Activated CD4-positive, alpha-beta T cell treated with anti-CD3 and anti-CD28 coated beads, Interleukin-2, amount 50 U/mL, for 24 hours (primary cell): ENCODE measurements around the gene FLOT1.
A peak's percentile ranks its signal among the peaks of the same experiment; 100 is the strongest.

Experiments used
- DNase-seq, 2 donors: peaks; one replicate each; pipeline ENCODE4 v3.0.0-alpha.2; 2020; ENCODE audit warnings: low read depth in 1 of 2, low spot score in 1 of 2

FLOT1 gene

GRCh38 chr6:30747902-30748769 lies 5.6 kb upstream of the FLOT1 start:
- DNase-seq: no peak

GRCh38 chr6:30747300-30747687 lies 4.8 kb upstream of the FLOT1 start:
- no peak for DNase-seq

- peak; percentile 88 to 93 for DNase-seq
Observed at GRCh38 chr6:30744054-30744805, 1.7 kb upstream of the FLOT1 start, which contains the start of gene IER3. Gene IER3, minus strand, starts transcription at chr6:30744547. Its CDS starts 29 bp downstream, at chr6:30744518.

GRCh38 chr6:30743099-30744053 lies 889 bp upstream of the FLOT1 start:
- no peak for DNase-seq

- no peak for DNase-seq
Observed at GRCh38 chr6:30741789-30742315, 635 bp downstream of the FLOT1 start.

- no peak for DNase-seq
Observed at GRCh38 chr6:30741063-30741779, 1.3 kb downstream of the FLOT1 start.

- DNase-seq: no peak
Observed at GRCh38 chr6:30740540-30740870, 2.0 kb downstream of the FLOT1 start.

GRCh38 chr6:30738532-30738931 lies 4.0 kb downstream of the FLOT1 start:
- no peak for DNase-seq

GRCh38 chr6:30735668-30736314 lies 6.7 kb downstream of the FLOT1 start:
- DNase-seq: peak in 1 of 2 donors; percentile 31

- no peak for DNase-seq
Observed at GRCh38 chr6:30732237-30732943, 10.1 kb downstream of the FLOT1 start.

GRCh38 chr6:30730601-30731435 lies 11.7 kb downstream of the FLOT1 start:
- DNase-seq: peak; percentile 70 to 78

GRCh38 chr6:30727920-30728553 lies 14.4 kb downstream of the FLOT1 start:
- no peak for DNase-seq

- no peak for DNase-seq
Observed at GRCh38 chr6:30726506-30727413, 15.7 kb downstream of the FLOT1 start.

- DNase-seq: no peak
Observed at GRCh38 chr6:30725713-30726505, 16.6 kb downstream of the FLOT1 start.

- no peak for DNase-seq
Observed at GRCh38 chr6:30724906-30725667, 17.4 kb downstream of the FLOT1 start.
